HepG2 (cell line): ENCODE results near the gene POLA1. TPM values are rescaled to one million over a fixed set of nuclear protein-coding genes. Genes with fewer than 3 reads are reported as not detected.

ENCODE experiments used
- ARID4A ChIP-seq: sonication (generic); formaldehyde crosslinking; IDR thresholded peaks from 2 replicates; pipeline ENCODE4 v1.5.0; 2020; ENCODE audit warnings: mild to moderate bottlenecking, missing genetic modification reagents, borderline replicate concordance
- RERE ChIP-seq: IDR thresholded peaks from 2 replicates; pipeline ENCODE4 v1.6.1; 2016; ENCODE audit warnings: low read depth, missing genetic modification reagents, missing compliant biosample characterization
- ZKSCAN1 ChIP-seq: fragments of 150-350 bp; IDR thresholded peaks from 2 replicates; pipeline ENCODE4 v1.6.1; 2014; ENCODE audit warnings: low read length
- polyA plus RNA-seq, 8 experiments: library from polyadenylated mRNA; depleted of rRNA in 3 of 8; stranded (reverse) in 7 of 8; unstranded in 1 of 8; fragments of >200 nt; fragmentation: Illumina TruSeq in 4 of 8; extraction: Trizol in 4 of 8; gene quantifications; 2 replicates each; pipeline versions ENCODE4 v1.2.1 to v1.2.3, GENCODE V29; 2011 to 2016; ENCODE audit warnings: low read depth in 4 of 8, missing spikeins in 1 of 8, mixed read lengths in 1 of 8; ENCODE audit not compliant: insufficient read depth in 1 of 8
- total RNA-seq, 5 experiments: library from RNA; depleted of rRNA; stranded (reverse); fragments of >200 nt; fragmentation: Illumina TruSeq; extraction: Trizol; gene quantifications; 2 replicates each; pipeline ENCODE4 v1.2.3, GENCODE V29; 2016; ENCODE audit warnings: low read depth in 1 of 5

Gene POLA1
- total and polyA plus RNA-seq, 2 of the 13 experiments (the other 11 are each of a cell fraction or from before 2014, with no cell fraction given): 3.3 to 26.5 TPM

- TF ChIP-seq RERE (no peak), ARID4A (CRISPR knock-in tag) (no peak), ZKSCAN1 (no peak)
Observed at GRCh38 chrX:25034889-25035288, 341.2 kb downstream of the POLA1 start (continued).
